Stimulated activated CD8-positive, alpha-beta memory T cell treated with anti-CD3 and anti-CD28 coated beads, Interleukin-4, amount 100 ng/mL, for 48 hours (primary cell): ENCODE measurements around the gene MYO1A.

Experiments
- DNase-seq: peaks from one replicate; pipeline ENCODE4 v3.0.0-alpha.2; 2020

Gene MYO1A

GRCh38 chr12:57049890-57050289 lies at the start of gene MYO1A:
Gene MYO1A, minus strand, starts transcription at chr12:57050129. Its CDS starts 1,806 bp downstream, at chr12:57048323.
- DNase-seq = no peak

DNA sequence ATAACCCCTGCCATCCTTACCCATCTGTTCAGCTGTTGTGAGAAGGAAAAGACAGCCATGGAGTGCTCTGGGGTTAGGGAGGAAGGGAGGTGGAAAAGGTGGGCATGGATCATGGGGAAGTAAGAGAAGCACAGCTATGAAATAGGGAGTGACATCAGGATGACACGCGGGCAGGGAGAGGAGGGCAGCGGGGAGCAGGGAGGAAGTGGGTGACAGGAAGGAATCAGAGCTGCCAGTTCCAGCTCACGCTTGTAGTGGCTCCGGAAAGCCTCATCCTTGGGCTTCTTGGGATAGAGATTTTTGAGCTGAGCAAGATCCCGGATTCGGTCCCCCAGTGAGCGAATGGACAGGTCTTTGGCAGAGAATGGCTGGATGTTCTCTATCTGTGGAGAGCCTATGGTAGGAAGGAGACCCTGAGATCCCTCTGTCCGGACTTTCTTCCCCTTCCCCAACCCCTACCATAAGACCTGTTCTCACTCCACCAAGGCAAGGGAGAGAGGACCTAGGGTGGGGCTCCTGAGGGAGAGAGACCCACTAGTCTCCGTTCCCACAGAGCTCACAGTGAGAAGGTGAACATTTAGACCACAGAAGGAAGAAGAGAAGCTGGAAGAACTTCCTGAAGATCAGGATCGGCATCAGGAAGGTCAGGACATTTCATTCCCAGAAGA lies 49.3 kb upstream of the MYO1A start:
- DNase-seq = no peak

DNA sequence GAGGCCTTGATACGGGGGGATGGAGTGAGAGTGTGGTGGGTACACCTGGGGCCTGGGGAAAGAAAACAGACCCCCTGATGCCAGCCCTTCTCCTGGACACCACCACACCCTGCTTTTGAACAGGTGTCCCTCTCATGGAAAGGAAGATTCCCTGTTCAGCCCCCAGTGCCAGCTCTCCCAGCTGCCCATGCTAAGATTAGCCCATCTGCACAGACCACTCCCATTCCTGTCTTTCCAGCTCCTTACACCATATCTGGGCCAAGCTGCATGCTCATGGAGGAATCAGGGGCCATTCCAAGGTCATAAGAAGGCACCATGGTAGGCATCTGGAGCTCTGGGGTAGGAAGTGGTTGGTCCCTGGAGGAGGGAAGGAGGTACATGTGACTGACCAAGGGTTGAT lies 48.6 kb upstream of the MYO1A start:
- no peak for DNase-seq

GRCh38 chr12:57097554-57097835 lies 47.6 kb upstream of the MYO1A start:
- no peak for DNase-seq

GRCh38 chr12:57096748-57097553 lies 47.0 kb upstream of the MYO1A start:
- no peak for DNase-seq

DNA sequence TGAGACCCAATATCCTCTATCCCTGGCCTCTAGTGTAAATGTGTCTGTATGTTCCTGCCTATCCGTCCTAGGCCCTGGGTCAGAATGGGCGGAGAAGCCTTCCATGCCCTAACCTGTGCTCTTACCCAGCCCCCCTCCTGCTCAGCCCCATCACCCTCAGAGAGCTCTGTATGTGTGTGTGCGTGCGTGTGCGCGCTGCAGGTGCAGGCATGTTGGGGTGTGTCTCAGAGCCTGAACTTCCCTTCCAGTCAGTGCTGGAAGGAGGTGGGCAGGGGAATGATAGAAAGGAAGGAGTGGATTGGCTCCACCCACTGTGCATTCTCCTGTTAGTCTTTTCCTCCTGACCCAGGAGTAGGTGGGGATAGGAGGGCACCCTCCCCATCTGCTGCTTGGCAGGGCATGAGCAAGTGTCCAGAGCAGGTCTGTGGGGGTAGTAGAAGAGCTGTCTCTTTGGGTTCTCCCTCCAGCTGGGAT lies 46.2 kb upstream of the MYO1A start:
- DNase-seq = no peak

DNA sequence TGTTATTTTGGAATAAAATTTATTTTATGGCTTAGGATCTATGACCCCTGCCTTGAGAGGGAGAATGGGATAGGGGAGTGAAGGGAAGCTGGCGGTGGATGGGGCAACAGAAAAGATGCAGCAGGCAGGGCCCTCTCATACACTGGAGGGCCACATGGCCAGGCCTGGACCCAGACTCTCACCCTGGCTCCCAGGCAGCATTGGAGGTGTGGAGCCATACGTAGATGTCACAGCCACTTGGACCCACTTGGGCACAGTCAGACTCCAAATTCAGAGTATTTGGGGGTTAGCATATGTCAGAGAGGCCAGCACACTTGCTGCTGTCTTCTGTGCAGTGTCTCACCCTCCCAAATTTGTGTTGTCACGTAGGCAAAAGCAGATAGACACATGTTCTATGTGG lies 45.5 kb upstream of the MYO1A start:
- no peak for DNase-seq

GRCh38 chr12:57094208-57095160 lies 44.6 kb upstream of the MYO1A start:
- no peak for DNase-seq

GRCh38 chr12:57093415-57094207 lies 43.7 kb upstream of the MYO1A start:
- DNase-seq = peak; percentile 86

DNA sequence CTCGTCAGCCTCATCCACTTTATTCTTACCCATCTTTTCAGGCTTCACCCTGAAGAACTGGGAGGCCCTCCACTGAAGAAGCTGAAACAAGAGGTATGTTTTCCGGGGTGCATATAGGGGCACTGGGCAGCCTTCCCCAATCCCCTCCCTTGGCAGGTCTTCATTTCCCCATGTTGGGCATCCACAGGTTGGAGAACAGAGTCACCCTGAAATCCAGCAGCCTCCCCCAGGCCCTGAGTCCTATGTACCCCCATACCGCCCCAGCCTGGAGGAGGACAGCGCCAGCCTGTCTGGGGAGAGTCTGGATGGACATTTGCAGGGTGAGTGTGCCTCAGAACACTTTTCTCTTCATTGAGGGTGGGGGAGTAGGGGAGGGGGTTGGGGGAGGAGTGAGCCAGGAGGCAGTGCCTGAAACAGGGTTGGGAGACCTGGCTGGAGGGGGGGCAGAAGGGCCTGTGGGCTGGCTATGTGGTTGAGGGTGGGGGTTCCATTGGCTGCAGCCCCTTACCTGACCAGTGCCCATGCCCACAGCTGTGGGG lies 43.0 kb upstream of the MYO1A start:
- DNase-seq = no peak

GRCh38 chr12:57092529-57092862 lies 42.6 kb upstream of the MYO1A start:
- DNase-seq = no peak

- DNase-seq = no peak
Measured at GRCh38 chr12:57091638-57092528, 42.0 kb upstream of the MYO1A start.

GRCh38 chr12:57090924-57091637 lies 41.2 kb upstream of the MYO1A start:
- no peak for DNase-seq

GRCh38 chr12:57090490-57090889 lies 40.6 kb upstream of the MYO1A start:
- DNase-seq = no peak

GRCh38 chr12:57089271-57090245 lies 39.6 kb upstream of the MYO1A start:
- DNase-seq = peak; percentile 72

GRCh38 chr12:57088354-57089270 lies 38.7 kb upstream of the MYO1A start, which contains the start of gene NAB2:
Gene NAB2, plus strand, starts transcription at chr12:57089114. Its CDS starts 158 bp downstream, at chr12:57089272.
- DNase-seq = peak; percentile 92

DNA sequence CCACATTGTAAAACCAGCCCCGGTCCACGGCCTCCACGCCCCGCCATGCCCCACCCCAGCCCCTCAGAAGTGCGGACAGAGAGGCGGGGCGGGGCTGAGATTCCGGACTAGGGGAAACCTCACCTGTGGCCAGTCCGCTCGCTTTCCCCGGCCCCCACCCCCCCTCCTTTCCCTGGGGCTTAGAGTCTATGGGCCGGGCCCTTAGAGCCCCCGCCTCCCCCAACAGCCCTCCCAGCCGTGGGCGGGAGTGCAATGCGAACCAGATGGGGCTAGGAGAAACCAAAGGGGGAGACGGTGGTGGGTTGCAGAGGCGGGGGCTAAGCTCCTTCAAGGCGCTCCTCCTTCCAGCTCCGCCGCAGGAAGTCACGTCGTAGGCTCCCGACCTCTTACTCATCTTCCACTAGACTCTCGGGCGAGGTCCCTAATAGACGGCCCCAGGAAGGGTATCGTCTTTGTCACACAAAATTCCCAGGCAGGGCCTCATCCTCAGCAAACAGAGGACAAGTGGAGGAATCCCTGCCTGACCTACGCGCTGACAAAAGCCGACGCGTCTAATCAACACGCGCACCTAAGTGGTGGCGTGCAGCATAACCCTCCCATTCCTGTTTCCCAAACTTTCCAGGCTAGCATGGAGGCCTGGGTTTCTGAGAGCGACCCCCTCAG lies 37.9 kb upstream of the MYO1A start:
- DNase-seq = peak; percentile 90
